Neural progenitor cell (in vitro differentiated cells): ENCODE data around the gene GLIPR1. TPM values are rescaled to one million over a fixed set of nuclear protein-coding genes. Genes with fewer than 3 reads are reported as not detected.

Source experiments
- DNase-seq: peaks from one replicate; pipeline ENCODE4 v3.0.0-alpha.2; 2016; ENCODE audit warnings: low spot score
- H2AFZ ChIP-seq: fragments of 200-600 bp; sonication (generic); replicated peaks from 2 replicates; pipeline ENCODE4 v1.6.1; 2016; ENCODE audit warnings: antibody characterized with exemption
- H3F3A ChIP-seq: fragments of 200-600 bp; sonication (generic); 2 replicates; pipeline ENCODE4 v1.6.1; 2016; ENCODE audit warnings: antibody characterized with exemption, low read depth
- H3K27ac ChIP-seq: fragments of 200-600 bp; sonication (generic); 2 replicates; pipeline ENCODE4 v1.5.1; 2016; ENCODE audit warnings: mild to moderate bottlenecking
- H3K27me3 ChIP-seq: fragments of 200-600 bp; sonication (generic); 2 replicates; pipeline ENCODE4 v1.6.1; 2016; ENCODE audit warnings: mild to moderate bottlenecking, moderate library complexity
- H3K36me3 ChIP-seq: fragments of 200-600 bp; sonication (generic); 2 replicates; pipeline ENCODE4 v1.5.1; 2016
- H3K4me1 ChIP-seq: fragments of 200-600 bp; sonication (generic); 2 replicates; pipeline ENCODE4 v1.6.1; 2016; ENCODE audit warnings: mixed run types
- H3K4me2 ChIP-seq: fragments of 200-600 bp; sonication (generic); 2 replicates; pipeline ENCODE4 v1.6.1; 2016
- H3K4me3 ChIP-seq: fragments of 200-600 bp; sonication (generic); 2 replicates; pipeline ENCODE4 v1.5.1; 2016
- H3K79me2 ChIP-seq: fragments of 200-600 bp; sonication (generic); 2 replicates; pipeline ENCODE4 v1.6.1; 2016; ENCODE audit warnings: low read depth
- H3K9ac ChIP-seq: fragments of 200-600 bp; sonication (generic); 2 replicates; pipeline ENCODE4 v1.6.1; 2016
- H3K9me3 ChIP-seq: fragments of 200-600 bp; sonication (generic); 2 replicates; pipeline ENCODE4 v1.5.1; 2016; ENCODE audit warnings: low read depth
- H4K20me1 ChIP-seq: fragments of 200-600 bp; sonication (generic); 2 replicates; pipeline ENCODE4 v1.6.1; 2016; ENCODE audit warnings: low read depth
- H3K27ac Mint-ChIP-seq: 3 replicates; pipeline ENCODE4 v1.8.0; 2021; ENCODE audit warnings: mixed read lengths
- H3K27me3 Mint-ChIP-seq: 2 replicates; pipeline ENCODE4 v1.8.0; 2022; ENCODE audit warnings: low read depth, mild to moderate bottlenecking, inconsistent platforms, moderate library complexity, mixed read lengths; ENCODE audit not compliant: insufficient read depth
- H3K36me3 Mint-ChIP-seq: 3 replicates; pipeline ENCODE4 v1.8.0; 2021; ENCODE audit warnings: mixed read lengths
- H3K4me1 Mint-ChIP-seq: 3 replicates; pipeline ENCODE4 v1.8.0; 2021; ENCODE audit warnings: mixed read lengths
- H3K4me3 Mint-ChIP-seq: 3 replicates; pipeline ENCODE4 v1.8.0; 2021; ENCODE audit warnings: mild to moderate bottlenecking, moderate library complexity, mixed read lengths
- H3K9me3 Mint-ChIP-seq: 3 replicates; pipeline ENCODE4 v1.8.0; 2020; ENCODE audit warnings: mixed read lengths
- EZH2 ChIP-seq: fragments of 200-600 bp; sonication (generic); IDR thresholded peaks from 2 replicates; pipeline ENCODE4 v1.6.1; 2017; ENCODE audit warnings: antibody characterized with exemption, mild to moderate bottlenecking, moderate library complexity
- EZH2phosphoT487 ChIP-seq: fragments of 200-600 bp; sonication (generic); IDR thresholded peaks from 2 replicates; pipeline ENCODE4 v1.6.1; 2017; ENCODE audit warnings: antibody characterized with exemption
- total RNA-seq: library from RNA; depleted of rRNA; stranded (reverse); fragments of >200 nt; gene quantifications from 2 replicates; pipeline ENCODE4 v1.2.3, GENCODE V29; 2015; ENCODE audit warnings: low replicate concordance
- TF ChIP-seq, protein P1 (sequence below): fragments of 200-600 bp; sonication (generic); IDR thresholded peaks from 2 replicates; pipeline ENCODE4 v1.5.1; 2017; ENCODE audit warnings: antibody characterized with exemption, mild to moderate bottlenecking

The GLIPR1 gene
- total RNA-seq, 1 donor from 2014 or later = 0.04 TPM

DNA sequence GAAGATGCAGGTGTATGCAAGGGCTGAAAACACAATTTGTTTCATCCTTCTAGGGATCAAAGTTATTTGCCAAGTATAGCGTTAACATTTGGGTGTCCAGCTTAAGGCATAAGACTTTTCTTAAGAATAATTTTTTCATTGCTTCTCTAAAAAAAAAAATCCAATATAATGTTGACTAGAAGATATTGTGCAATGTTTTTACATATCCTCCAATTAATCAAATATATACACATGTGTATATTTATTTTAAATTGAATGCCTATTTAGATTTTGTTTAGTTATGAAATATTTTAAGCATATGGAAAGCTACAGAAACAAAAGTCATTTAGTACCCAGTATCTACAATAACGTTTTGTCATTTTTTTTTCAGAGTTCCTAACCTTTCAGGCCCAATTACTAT lies 59.3 kb downstream of the GLIPR1 start:
- Histone ChIP-seq H3K4me1 (no peaks in the 10 kb centered on the region), H3K27me3 (no peaks in the 10 kb centered on the region), H3K79me2 (no peaks in the 10 kb centered on the region), H3K9ac (no peak overlapping the region), H4K20me1 (no peaks in the 10 kb centered on the region), H3K4me3 (no peak overlapping the region), H3K27ac (no peak overlapping the region), H2AFZ (no peak overlapping the region), H3K9me3 (no peaks in the 10 kb centered on the region), H3K36me3 (no peaks in the 10 kb centered on the region), H3K4me2 (no peak overlapping the region), H3F3A (no peaks in the 10 kb centered on the region)
- no peaks in the 10 kb centered on the region for H3K27me3 Mint-ChIP-seq
- no peaks in the 10 kb centered on the region for H3K9me3 Mint-ChIP-seq
- H3K4me1 Mint-ChIP-seq = no peaks in the 10 kb centered on the region
- TF ChIP-seq, protein P1, sequence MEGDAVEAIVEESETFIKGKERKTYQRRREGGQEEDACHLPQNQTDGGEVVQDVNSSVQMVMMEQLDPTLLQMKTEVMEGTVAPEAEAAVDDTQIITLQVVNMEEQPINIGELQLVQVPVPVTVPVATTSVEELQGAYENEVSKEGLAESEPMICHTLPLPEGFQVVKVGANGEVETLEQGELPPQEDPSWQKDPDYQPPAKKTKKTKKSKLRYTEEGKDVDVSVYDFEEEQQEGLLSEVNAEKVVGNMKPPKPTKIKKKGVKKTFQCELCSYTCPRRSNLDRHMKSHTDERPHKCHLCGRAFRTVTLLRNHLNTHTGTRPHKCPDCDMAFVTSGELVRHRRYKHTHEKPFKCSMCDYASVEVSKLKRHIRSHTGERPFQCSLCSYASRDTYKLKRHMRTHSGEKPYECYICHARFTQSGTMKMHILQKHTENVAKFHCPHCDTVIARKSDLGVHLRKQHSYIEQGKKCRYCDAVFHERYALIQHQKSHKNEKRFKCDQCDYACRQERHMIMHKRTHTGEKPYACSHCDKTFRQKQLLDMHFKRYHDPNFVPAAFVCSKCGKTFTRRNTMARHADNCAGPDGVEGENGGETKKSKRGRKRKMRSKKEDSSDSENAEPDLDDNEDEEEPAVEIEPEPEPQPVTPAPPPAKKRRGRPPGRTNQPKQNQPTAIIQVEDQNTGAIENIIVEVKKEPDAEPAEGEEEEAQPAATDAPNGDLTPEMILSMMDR = no peak
- TF ChIP-seq EZH2 (no peak), EZH2phosphoT487 (no peak)
- H3K36me3 Mint-ChIP-seq = no peaks in the 10 kb centered on the region
- H3K4me3 Mint-ChIP-seq = no peak overlapping the region
- no peak for DNase-seq
- H3K27ac Mint-ChIP-seq = no peak overlapping the region

DNA sequence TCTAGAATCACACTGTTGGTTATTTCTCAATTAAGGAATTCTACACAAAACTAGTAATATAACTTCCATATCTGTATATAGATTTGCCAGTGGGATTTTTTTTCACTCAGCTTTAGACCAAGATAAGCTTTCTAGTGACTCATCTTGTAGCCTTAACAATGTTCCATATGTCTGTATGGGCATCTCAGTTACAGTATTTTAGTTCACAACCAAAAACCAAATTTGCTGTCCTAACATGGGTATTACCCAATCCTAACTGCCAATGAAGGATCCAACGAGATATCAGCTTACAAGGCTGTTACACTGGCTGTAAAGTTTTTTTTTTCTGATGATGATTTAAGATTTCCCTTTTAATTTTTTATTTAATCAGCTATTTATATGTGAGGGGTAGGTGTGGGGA lies 62.4 kb downstream of the GLIPR1 start:
- no peak overlapping the region for H2AFZ ChIP-seq
- no peak overlapping the region for H3K4me3 Mint-ChIP-seq
- no peaks in the 10 kb centered on the region for H3K36me3 Mint-ChIP-seq
- H3K27me3 Mint-ChIP-seq = no peaks in the 10 kb centered on the region
- DNase-seq = no peak
- no peaks in the 10 kb centered on the region for H4K20me1 ChIP-seq
- H3K4me1 ChIP-seq = no peaks in the 10 kb centered on the region
- H3K4me2 ChIP-seq = no peak overlapping the region
- H3K27ac Mint-ChIP-seq = no peak overlapping the region
- H3K9ac ChIP-seq = no peak overlapping the region
- H3K27me3 ChIP-seq = no peaks in the 10 kb centered on the region
- H3K36me3 ChIP-seq = no peaks in the 10 kb centered on the region
- H3K9me3 ChIP-seq = no peaks in the 10 kb centered on the region
- H3K9me3 Mint-ChIP-seq = no peaks in the 10 kb centered on the region
- no peaks in the 10 kb centered on the region for H3F3A ChIP-seq
- no peak overlapping the region for H3K4me3 ChIP-seq
- H3K79me2 ChIP-seq = no peaks in the 10 kb centered on the region
- H3K4me1 Mint-ChIP-seq = peaks cover 4% of the 10 kb centered on the region
- TF ChIP-seq EZH2phosphoT487 = no peak
- no peak for TF ChIP-seq EZH2
- TF ChIP-seq, protein P1 = no peak
- no peak overlapping the region for H3K27ac ChIP-seq

DNA sequence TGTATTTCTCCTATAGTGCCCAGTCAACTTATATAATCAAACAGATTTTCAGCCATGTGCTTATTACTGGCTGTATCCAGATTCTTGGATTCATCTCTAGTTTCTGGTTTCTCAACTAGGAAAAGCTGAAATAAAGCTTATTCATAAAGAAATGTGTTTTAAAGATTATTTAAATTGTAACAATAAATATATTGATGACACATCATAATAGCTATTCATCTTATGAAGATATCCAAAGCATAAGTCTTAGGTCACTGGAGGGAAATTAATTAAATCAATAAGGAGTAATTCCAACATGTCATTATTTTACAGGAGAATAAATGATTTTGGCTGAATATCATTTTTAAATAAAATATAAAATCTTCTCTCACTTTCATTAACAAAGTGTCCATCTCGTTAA lies 63.0 kb downstream of the GLIPR1 start:
- Histone ChIP-seq H3K4me3 (no peak overlapping the region), H3K9me3 (no peaks in the 10 kb centered on the region), H3K36me3 (no peaks in the 10 kb centered on the region), H3K27me3 (no peaks in the 10 kb centered on the region), H3K4me1 (no peaks in the 10 kb centered on the region), H3F3A (no peaks in the 10 kb centered on the region), H4K20me1 (no peaks in the 10 kb centered on the region), H3K27ac (no peak overlapping the region), H3K4me2 (no peak overlapping the region), H3K79me2 (no peaks in the 10 kb centered on the region), H2AFZ (no peak overlapping the region), H3K9ac (no peak overlapping the region)
- TF ChIP-seq EZH2 = no peak
- TF ChIP-seq, protein P1 = no peak
- no peak overlapping the region for H3K4me3 Mint-ChIP-seq
- H3K27ac Mint-ChIP-seq = no peak overlapping the region
- no peak for DNase-seq
- no peaks in the 10 kb centered on the region for H3K9me3 Mint-ChIP-seq
- peaks cover 4% of the 10 kb centered on the region for H3K4me1 Mint-ChIP-seq
- H3K27me3 Mint-ChIP-seq = no peaks in the 10 kb centered on the region
- H3K36me3 Mint-ChIP-seq = no peaks in the 10 kb centered on the region

DNA sequence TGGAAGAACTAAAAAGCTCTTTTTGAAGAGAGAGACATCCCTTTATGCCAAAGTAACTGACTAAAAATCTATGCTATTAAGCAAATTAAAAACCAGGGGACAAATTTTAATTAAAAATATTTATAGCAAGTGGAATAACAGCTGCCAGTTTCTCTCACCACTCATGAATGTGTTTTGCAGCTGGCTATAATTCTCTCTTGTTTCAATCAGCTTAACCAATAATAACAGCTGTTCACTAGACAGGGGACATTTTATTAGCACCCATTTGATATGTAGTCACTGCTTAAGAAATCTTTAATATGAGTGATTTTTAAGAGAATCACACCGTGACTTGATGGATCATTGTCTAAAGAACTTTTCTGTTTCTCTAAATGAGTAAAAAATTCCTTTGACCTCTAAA lies 65.1 kb downstream of the GLIPR1 start:
- DNase-seq = no peak
- no peaks in the 10 kb centered on the region for H3K79me2 ChIP-seq
- Mint-ChIP-seq H3K4me3 (no peak overlapping the region), H3K36me3 (no peaks in the 10 kb centered on the region), H3K27ac (no peak overlapping the region), H3K9me3 (no peaks in the 10 kb centered on the region), H3K4me1 (peaks cover 10% of the 10 kb centered on the region), H3K27me3 (no peaks in the 10 kb centered on the region)
- no peak overlapping the region for H3K9ac ChIP-seq
- H2AFZ ChIP-seq = peak overlapping the region; percentile 2
- TF ChIP-seq EZH2 = no peak
- TF ChIP-seq, protein P1 = no peak
- no peak for TF ChIP-seq EZH2phosphoT487
- H3K27ac ChIP-seq = no peak overlapping the region
- H3K4me2 ChIP-seq = no peak overlapping the region
- no peaks in the 10 kb centered on the region for H3K9me3 ChIP-seq
- H3K36me3 ChIP-seq = no peaks in the 10 kb centered on the region
- no peaks in the 10 kb centered on the region for H4K20me1 ChIP-seq
- H3K4me1 ChIP-seq = no peaks in the 10 kb centered on the region
- H3K27me3 ChIP-seq = no peaks in the 10 kb centered on the region
- H3K4me3 ChIP-seq = no peak overlapping the region
- H3F3A ChIP-seq = no peaks in the 10 kb centered on the region
